Right renal pelvis (tissue), 4 donors: ENCODE results near the gene TMEM156. TPM values are rescaled to one million over a fixed set of nuclear protein-coding genes. Genes with fewer than 3 reads are reported as not detected.
"Not testable (repeated sequence)": the region's sequence is repeated elsewhere in the genome, so short reads cannot be mapped to it uniquely, and the experiment has no call there.

Experiments used
- DNase-seq, 4 donors: peaks; one replicate each; pipeline ENCODE4 v3.0.0-alpha.2; 2013; ENCODE audit warnings: low read depth in 4 of 4, low spot score in 3 of 4, missing footprints in 1 of 4
- polyA plus RNA-seq, 4 donors: library from polyadenylated mRNA; unstranded; fragments of 120-200 nt; gene quantifications; one replicate each; pipeline ENCODE4 v1.2.1, GENCODE V29; 2013; ENCODE audit not compliant: insufficient read length in 4 of 4

TMEM156 gene
- polyA plus RNA-seq, 4 donors, result 3.5 to 4.8 (median 4.0) TPM

DNA sequence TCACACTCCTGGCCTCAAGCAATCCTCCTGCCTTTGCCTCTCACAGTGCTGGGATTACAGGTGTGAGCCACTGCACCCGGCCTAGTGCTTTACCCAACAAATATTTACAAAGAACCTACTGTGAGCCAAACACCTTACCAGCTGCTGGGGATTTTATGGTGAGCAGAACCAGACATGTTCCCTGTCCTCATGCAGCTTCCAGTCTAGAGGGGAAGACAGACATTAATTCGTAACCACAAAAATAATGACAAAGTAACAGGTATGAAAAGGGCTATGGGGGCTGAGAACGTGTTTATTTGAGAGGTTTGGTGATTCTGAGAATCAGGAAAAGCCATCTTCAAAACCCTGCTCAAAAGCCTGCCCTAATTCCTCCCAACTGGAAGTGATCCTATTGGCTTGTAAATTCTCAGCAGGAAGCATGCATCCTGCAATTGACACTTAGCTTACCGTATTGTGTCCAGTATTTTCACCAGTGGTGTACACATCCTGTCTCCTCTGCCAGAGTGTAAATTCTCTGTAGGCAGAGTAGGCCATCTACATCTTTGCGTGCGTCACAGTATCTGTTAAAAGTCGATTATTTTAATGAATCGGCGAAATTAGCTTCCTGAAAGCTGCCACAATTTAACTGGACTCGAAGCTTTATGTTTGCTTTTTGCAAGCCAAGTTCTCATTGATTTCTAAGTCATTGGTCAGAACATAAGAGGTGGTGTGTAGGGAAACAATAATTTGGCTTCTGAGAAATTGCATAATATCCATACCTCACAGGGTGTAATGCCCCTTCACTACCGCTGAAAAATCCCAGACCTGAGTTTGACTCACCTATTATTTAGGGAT, 67.0 kb downstream of the TMEM156 start:
- no peak for DNase-seq

DNA sequence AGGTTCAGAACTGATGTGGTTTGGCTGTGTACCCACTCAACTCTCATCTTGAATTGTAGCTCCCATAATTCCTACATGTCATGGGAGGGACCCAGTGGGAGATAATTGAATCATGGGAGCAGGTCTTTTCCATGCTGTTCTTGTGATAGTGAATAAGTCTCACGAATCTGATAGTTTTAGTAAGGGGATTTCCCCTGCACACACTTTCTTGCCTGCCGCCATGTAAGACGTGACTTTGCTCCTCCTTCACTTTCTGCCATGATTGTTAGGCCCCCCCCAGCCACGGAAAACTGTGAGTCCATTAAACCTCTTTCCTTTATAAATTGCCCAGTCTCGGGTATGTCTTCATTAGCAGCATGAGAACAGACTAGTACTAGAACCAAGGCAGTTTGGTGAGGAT, 73.0 kb downstream of the TMEM156 start:
- not testable (repeated sequence) for DNase-seq

DNA sequence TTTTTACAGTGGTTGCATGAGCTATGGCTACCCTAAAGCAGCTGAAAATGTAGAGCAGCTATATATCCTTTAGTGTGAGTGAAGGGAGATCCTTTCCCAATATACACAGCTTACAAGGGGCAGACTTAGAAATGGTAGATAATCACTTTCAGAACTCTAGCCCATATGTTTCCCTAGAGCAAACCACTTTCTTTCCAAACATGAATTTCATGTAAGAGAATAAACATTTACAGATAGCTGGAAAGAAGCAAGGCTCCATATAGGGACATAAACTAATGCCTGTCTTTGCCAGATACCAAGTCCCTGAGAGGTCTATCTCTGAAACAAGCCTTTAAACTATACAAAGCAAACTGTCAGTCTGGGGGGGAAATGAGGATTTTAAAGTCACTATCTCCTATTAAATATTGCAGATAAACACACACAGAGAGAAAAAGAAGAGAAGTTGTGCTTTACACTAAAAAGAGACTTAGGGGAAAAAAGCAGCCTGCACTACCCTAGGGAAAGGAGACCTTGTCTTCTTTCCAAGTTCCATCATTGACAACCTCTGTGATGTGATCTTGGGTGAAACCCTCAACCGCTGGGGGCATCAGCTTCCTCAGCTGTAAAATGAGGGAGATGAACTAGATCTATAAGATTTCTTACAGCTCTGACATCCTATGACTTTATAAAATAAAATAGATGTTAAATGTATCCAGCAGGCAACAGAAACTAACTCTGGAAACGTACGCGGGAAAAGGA, 73.6 kb downstream of the TMEM156 start:
- DNase-seq, result no peak

DNA sequence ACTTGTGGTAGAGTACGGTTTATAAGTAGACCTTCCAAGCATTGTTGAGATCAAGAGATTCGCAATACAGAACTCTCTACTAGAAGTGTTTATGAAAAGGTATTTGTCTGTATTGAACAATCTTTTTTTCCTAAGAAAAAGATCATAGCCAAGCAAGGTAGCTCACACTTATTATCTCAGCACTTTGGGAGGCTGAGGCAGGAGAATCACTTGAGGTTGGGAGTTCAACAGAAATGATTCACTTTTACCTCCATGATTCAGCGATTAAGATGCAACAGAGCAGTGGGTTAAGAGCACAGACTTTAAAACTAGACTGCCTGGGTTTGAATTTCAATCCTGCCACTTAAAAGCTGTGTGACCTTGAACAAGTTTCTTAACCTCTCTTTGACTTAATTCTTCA, 74.3 kb downstream of the TMEM156 start:
- DNase-seq, result no peak

DNA sequence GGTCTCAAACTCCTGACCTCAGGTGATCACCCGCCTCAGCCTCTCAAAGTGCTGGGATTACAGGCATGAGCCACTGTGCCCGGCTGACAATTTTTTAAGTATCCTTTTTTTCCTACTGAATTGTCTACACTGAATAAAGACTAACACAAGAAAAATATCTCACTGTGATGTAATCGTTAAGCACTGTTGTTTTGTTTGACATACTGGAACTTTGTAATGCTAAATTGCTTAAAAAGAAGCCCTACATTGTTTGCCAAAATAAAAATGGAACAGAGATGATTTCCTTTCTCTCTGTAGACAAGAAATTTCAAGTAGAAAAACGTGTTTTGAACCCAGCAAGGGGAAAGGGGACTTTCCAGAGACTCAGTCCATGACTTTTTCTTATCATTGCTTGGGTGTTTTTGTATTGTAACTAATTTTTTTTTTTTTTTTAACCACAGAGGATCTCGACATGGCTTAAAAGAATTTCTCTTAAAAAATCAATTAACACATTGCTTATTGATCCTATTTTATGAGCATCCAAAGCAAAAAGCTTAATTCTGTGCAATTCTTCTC, 74.9 kb downstream of the TMEM156 start:
- DNase-seq, result no peak

DNA sequence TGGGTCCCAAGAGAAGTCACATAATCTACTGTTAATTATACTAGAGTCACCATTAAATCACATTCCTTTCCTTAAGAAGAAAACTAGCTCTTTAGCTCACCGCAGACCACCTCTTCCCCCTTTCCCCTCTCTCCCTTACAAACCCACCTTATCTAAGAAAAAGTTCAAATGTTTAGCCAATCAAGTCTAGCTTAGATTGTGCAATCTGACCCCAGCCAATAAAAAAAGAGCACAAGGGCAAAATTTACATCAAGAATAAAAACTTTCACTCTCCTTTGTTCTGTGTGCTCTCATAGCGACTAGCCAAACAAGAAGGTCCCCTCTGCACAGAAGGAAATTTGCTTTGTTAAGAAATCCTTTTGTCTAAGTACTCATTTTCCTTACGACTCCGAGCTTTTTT, 76.3 kb downstream of the TMEM156 start:
- no peak for DNase-seq

DNA sequence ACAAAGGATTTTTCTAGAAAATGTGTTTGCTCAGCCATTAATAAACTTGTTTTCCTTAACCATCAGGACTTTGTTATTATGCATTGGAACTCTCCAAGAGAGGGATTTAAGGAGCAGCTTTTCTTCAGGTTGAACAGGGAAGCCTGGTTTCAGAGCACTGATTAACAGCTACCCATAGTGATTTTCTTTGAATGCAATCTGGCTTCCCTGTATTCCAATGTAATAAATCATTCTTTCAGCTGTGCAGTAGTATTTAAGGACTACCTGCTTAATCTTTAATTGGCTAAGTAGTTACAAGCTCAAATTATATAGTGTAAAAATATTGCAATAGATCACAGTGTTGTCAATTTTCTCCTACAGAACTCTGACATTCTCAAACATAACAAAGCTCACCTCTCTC, 77.5 kb downstream of the TMEM156 start:
- no peak for DNase-seq

DNA sequence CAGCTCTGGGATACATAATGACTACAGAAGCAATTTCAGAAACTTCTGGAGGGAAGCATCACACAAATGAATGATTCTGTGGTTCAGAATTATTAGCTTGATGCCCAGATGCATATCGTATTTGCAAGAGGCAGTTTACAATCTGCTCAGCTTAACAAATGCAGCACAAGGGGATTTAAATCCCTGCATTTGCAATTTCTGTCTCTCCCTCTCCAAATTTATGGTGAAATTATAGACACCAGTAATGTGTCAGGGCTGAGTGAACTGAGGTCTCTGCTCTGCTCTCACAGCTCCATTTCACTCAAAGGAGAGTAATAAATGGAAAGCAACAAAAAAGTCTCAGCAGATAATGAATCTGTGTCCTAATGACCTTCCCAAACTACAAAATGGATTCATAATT, 80.2 kb downstream of the TMEM156 start:
- no peak for DNase-seq

DNA sequence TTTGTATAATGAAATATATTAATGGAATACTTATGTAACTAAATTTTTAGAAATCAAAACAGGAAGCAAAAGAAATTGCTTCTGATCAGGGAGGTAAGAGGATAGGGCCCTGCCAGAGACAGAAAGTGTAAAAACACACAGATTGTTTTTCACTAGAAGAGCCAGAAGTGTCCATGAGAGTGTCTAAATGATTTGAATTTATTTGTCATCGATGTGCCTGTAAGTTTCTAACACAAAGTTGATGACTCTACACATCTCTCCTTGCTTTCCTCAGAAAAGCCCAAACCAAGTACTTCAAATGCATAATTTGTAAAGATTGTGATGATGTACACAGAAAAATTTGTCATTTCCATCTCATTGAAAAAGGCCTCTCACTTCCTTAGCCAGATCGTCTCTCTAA, 80.6 kb downstream of the TMEM156 start:
- no peak for DNase-seq

DNA sequence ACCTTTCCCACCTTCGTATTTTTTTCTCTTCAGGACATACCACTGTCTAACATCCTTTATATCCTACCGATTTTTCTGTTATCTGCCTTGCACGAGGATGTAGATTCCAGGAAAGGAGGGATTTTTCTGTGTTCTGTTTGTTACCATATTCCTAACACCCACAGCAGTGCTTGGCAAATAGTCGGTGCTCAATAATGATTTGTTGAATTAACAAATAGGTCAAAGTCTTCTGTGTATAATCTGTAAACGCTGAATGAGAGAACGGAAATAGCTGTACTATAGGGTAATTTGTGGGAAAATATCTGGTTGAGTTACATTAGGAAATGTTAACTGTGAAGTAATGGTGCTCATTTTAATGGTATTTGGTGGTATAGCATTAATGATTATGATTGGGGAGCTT, 81.5 kb downstream of the TMEM156 start:
- DNase-seq, result no peak

DNA sequence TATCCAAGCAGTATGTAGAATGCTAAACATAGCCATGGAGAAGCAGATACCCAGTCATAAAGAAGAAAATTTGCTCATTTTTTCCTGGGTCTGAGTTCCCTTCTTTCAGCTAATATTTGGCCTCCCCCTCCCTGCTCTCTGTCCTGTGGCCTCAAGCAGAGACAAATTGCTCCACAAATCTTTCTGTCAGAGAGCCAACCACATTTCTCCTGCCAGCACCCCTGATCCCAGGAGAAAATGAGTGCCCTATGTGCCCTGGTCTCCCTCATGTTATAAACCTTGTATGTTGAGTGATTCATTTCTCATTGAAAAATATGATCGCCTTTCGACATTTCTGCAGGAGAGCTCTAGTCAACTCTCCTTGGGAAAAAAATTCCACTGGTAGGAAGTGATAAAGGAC, 82.0 kb downstream of the TMEM156 start:
- no peak for DNase-seq

DNA sequence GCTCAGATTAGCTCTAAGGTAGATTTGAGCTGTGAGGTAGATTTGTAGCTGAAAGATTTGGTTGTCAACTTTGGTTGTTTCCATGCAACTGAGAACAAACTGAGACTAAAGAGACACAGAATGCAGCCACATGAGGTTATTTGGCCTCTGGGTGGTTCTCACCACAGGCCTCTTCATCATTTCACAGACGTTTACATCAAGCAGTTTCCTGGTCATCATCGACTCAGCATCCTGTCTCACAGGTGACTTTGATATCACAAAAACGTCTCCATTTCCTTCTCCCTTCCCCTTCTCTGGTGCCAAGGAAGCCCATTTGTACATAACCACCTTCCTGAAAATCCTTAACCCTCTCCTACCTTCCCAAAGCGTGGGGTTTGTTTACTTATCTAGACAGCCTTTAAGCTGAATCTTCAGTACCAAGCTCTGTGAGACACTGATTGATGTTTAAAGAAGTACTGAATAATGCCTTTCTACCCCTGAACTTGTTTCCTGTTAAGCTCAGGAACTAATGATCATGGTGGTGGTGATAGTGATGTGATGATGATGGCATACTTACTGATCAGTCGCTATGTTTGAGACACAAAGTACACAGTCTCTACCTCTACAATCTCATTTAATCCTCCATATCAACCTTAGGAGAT, 82.7 kb downstream of the TMEM156 start:
- DNase-seq, result no peak

DNA sequence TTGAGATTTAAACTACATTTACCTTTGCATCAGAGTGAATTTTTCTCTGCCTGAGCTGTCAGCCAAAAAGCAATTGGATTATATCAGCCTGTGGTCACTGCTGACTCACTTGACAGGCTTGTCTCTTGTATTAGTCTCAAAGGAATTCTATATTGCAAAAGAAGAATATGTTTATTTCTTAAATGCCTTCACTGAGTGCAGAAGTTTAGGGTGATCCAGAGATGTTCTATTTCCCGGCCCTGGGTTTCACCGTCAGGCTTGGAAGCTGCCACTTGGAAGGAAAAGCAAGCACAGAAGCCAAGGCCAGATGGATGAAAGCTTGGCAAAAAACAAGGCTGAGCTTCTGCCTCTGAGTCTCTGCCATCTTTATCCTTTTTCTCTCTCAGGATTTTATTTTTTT, 83.7 kb downstream of the TMEM156 start:
- DNase-seq, result no peak

DNA sequence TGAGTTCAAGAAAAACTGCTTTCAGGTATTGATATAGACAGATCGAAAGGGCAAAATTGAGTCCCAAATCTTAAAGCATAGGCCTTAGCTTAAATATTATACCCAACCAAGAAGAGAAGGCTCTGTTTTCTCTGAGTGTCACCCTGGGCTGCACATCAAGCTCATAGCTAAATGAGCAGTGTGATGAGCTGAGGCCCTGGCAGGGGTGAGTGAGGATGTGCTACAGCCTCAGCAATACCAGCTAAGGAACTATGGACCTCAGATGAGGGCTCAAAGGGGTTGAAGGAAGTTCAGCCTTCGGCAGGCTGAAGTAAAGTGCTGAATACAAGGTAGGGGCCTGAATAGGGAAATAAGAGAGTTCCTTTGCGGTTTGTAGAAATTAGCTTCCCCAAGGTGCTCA, 85.3 kb downstream of the TMEM156 start:
- DNase-seq, result no peak

DNA sequence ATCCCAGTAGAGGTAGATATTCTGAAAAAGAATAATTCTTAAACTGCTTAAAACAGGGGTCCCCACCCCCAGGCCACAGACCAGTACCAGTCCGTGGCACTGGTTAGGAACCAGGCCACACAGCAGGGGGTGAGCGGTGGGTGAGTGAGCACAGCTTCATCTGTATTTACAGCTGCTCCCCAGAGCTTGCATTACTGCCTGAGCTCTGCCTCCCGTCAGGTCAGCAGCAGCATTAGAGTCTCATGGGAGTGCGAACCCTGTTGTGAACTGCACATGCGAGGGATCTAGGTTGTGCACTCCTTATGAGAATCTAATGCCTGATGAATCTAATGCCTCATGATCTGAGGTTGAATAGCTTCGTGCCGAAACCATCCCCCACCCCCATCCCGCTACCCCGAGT, 87.8 kb downstream of the TMEM156 start:
- DNase-seq, result no peak

DNA sequence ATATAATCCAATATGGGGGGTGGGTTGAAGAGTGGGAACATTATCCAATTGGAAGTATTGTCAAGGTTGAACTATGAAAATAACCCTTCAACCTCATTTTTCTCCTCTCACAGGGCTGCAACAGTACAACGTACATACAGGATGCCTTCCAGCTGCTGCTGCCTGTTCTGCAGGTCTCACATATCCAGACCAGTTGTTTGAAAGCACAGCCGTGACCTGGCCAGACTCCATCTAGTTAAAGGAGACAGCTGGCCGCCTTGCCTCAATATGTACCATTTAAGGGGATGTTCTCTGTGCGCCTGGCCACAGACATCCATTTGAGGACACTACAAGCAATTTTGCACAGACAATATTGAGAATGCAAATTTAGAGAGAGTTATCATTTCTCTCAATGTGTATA, 88.9 kb downstream of the TMEM156 start:
- DNase-seq, result peak; percentile 49 to 70 (median 52)

DNA sequence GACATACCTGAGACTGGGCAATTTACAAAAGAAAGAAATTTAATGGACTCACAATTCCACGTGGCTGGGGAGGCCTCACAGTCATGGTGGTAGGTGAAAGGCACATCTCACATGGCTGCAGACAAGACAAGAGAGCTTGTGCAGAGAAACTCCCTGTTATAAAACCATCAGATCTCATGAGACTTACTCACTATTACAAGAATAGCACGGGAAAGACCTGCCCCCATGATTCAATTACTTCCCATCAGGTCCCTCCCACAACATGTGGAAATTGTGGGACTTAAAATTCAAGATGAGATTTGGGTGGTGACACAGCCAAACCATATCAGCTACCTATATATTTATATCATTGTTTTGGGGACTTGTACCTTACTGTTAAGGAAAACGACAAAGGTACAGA, 90.3 kb downstream of the TMEM156 start:
- not testable (repeated sequence) for DNase-seq

DNA sequence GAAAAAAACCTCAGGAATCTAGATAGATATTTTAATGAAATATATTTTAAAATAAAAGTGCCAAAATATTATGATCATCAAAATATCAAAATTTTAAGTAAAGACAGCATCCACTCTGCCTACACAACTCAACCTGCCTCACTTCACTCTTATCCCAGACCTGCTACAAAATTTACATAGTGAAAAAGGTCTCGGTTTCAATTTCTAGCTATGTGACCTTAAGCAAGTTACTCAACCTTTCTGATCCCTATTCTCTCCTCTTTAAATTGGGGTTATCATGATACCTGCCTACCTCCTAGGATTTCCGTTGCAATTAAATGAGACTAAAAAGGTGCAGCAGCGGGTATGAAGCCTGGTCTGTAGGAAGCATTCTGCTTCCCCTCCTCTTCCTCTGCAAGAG, 91.7 kb downstream of the TMEM156 start:
- DNase-seq, result no peak

DNA sequence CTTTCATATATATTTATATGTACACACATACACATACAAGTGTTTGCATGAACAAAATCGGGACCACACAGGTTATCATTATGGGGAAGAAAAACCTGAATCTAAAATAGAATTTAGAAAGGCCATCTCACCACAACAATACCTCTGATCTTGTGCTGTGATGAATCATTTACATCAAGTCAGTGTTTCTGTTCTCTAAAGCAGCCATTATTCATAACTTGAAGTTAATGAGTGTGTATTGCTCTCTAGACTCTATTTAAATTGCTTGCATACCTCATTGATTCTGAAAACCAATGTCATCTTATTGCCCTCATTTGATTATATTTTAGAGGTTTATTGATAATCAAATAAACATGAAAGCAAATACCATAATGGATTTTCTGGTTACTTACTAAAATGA, 93.0 kb downstream of the TMEM156 start:
- no peak for DNase-seq

DNA sequence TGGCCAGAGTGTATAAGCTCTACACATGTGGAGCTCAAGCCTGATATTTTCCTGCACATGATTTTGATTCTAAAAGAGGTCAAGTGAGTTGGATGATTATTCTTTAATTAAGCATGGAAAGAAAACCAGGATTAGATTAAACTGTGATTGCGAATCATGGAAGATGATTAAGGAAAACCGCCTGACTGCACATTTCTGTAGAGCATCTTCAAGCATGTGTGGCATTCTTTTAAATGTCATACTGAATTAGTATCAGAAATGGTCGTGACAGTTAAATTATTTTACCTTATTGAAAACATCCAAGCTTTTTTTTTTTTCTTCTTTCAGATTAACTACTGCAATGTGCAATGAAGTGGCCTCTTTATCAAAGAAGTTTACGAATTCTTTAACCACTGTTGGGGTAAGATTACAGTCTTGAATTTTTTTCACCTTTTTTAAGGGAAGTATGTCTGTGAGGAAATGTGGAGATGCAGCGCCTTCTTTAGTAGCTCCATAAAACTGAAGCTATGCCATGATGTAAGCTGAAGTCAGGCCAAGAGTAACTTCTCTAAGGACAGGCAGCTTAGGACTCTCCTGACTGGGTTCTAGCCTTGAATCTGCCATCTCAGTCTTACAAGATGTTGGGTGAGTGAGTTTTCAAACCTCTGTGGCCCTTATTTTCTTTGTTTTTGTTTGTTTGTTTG, 96.7 kb downstream of the TMEM156 start:
- no peak for DNase-seq

DNA sequence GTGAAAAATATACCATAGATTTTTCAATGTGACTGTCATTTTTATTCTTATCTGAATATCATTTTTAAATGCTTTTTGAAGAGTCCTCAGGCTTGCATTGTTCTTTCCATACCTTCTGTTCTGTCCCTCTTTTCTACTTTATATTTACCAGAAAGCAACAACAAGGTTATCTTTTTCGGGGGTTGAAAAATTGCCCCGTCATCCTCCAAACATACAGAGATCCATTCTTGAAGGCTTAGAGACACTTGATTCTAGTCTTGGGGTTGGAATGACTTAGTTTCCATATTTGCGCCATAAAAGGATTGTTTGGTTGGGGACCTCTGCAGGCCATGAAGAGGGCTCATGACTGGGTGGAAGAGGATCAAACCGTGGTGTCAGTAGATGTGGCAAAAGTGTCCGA, 101.1 kb downstream of the TMEM156 start:
- no peak for DNase-seq
